HG02571 (cell line): Measurements from ENCODE around the gene PRKCQ.

Source experiments
- ATAC-seq: cut with Tn5 transposase; IDR thresholded peaks from one replicate; pipeline ENCODE4 v1.9.1; 2021; ENCODE audit warnings: mild to moderate bottlenecking, moderate library complexity; ENCODE audit not compliant: unreplicated experiment

The PRKCQ gene

GRCh38 chr10:6528198-6528950 lies 51.7 kb downstream of the PRKCQ start:
- ATAC-seq, result no peak

DNA sequence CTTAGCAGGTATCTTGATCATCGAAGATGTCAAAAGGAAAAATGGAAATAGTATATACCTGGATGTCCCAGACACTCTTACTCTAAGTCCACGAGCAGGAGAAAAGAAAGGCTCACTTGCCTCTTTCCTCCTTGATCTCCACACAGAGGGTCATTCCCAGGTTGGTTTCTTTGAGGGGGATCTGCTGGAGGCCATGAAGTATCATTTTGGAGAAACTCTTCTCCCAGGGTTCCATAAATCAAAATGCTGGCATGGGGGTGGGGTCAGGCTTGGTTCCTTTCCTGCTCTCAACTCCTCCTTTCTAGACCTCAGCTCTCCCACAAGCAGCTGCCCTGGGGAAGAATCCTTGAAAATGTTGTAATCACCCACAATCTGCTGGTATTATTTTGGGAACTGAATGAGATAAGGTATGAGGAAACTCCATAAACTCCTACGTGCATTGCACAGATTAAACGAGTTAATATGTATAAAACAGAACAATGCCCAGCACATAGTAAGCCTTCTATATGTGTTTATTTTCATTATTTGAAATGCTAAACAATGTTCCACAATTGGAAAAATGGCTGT lies 54.4 kb downstream of the PRKCQ start:
- no peak for ATAC-seq

- no peak for ATAC-seq
These were observed 57.8 kb downstream of the PRKCQ start for GRCh38 chr10:6522230-6522629.

DNA sequence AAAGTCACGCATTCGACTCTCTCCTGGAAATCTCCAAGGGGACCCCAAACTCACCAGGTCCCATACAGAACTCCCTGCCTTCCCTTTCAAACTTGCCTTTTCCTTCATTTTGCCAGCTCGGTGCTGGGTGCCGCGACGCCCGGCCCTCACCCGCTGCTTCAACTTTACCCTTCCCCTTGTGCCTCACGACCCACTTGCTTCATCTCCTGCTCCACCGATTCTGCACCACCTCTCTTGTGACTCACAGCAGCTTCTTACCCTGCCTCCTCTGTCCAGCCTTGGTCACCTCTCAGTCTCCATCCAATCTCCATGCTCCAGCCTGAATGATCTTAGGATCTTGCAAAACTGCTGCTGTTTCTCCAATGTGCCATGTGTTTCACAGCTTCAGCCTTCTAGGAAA lies 59.9 kb downstream of the PRKCQ start:
- no peak for ATAC-seq

DNA sequence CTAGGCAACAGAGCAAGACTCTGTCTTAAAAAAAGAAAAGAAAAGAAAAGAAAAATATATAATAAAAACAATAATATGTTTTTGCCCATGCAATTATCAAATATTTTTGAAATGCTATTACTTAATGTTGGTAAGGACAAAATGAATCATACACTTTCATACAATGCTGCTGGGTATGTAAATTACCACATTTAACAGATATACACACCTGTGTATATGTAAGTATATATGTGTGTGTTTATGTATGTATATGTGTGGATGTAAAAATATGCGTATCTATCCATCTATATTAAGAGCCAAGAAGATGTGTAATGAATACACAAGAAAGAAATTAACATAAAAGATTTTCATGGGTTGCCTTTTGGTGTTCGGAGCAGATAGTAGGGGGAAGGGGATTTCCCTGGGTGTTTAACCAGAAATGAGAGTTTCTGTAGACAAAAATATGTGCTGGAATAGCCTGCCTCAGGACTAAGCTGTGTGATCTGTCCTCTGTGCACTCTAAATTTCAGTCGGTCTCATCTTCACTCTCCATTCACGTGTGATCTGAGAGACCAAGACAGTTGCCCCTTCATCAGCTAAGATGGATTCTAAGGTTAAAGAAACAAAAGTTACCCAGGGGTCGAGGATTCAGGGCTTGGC lies 61.2 kb downstream of the PRKCQ start:
- no peak for ATAC-seq

GRCh38 chr10:6516929-6517284 lies 63.2 kb downstream of the PRKCQ start:
- ATAC-seq, result no peak

GRCh38 chr10:6516281-6516928 lies 63.7 kb downstream of the PRKCQ start:
- no peak for ATAC-seq

DNA sequence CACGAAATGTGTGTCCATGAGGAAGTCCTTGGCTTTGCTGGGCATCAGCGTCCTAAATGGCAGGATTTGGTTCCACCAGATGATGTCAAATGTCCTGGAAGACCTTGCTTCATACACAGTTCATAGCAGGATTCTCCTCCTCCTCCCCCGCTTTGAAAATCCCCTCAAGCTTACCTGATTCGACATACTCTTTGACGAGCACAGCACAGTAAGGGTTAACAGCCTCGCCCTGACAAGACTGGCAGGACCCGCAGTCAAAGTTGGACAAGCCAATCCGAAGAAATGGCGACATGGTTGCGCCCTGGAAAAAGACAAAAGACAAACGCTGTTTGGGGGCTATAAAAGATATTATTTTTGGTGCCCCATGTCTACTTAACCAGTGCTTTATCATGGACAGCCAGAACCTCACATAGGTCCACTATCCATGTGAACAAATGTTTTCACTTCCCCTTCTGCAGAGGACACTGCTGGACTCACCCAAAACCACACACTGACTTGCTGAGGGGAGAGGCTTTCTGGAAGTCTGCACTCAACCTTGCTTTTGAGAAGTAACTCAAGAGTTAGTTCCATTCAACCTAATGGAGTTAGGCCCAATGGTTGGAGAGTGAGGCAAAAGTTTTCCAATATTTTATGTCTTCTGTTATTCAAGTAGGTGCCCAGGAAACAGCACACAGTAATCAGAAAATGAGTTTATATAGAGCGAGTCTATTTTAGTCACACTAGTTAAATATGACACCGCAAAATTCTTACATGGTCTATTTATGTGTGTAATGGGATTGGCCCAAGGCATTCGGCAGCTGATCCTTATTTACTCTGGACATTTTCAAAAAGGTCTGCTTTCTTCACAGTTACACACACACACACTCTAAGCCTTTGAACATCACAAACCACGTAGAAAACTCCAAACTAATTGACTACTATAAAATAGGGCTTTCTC lies 65.0 kb downstream of the PRKCQ start:
- ATAC-seq, result no peak

DNA sequence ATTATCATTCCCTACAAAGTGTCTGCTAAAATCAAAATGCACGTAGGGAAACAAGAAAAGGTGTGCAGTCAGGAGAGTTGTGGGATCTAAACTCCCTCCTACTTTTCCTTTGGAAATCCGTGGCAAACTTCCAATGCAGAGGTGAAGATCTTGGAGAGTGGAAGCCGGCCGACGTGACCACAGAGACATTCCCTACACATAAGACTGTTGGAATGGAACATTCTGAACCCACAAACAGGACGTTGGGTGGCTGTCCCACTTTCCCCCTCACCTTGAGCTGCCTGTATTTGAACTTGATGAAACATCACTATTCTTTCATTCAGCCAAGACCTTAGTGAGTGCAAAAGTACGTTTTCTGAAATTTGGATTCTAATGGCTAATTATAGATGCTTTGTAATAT lies 65.9 kb downstream of the PRKCQ start:
- no peak for ATAC-seq

GRCh38 chr10:6513476-6513875 lies 66.6 kb downstream of the PRKCQ start:
- no peak for ATAC-seq

DNA sequence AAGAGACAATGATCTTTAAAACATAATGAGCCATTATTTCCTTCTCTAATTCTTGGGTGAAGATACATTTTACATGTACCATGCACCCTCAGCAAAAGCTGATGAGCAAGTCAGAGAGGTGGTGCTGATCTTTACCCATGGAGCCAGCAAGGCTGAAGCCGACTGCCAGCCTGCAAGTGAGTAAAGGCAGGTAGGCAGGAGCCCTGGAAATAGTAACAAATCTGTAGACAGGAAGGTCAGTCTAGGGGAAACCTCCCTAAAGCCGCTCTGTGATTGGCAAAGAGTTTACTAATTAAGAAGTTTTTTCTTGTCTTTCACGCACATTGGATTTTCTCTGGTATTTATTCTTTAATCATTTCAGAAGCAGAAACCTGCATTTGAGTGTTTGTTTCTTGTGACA lies 67.9 kb downstream of the PRKCQ start:
- no peak for ATAC-seq

DNA sequence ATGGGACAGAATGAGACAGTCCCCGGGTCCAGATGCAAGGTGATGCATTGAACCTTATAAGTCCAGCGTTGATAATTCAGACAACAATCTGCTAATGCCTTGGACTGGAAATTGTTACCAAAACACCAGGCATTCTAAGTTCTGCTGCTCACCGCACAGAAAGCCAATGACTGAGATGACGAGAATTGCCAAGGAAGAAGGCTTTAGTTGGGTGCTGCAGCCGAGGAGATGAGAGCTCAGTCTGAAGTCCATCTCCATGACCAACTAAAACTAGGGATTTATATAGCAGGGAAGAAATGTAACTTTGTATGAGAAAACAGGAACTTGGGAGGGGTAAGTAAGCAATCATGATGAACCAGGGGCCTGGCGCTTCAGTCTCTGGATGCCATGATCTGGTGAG lies 68.7 kb downstream of the PRKCQ start:
- ATAC-seq, result no peak

DNA sequence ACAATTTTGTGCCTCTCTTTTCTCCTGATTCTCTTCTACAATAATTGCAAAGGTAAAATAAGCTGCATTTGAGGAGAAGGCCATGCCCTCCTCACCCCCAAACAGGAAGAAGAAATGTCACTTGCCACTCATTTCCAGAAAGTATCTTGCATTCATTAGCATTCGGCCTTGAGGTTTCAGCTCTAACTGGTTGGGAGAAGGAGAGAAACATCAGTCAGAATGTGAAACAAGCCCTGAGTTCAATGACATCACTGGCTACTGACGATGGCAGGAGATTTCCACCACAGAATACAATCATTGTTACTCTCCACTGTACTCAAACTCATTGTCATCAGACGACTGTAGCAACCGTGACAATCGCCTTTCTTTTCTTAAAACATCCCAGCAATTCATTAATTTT lies 72.8 kb downstream of the PRKCQ start:
- ATAC-seq, result peak; percentile 63

DNA sequence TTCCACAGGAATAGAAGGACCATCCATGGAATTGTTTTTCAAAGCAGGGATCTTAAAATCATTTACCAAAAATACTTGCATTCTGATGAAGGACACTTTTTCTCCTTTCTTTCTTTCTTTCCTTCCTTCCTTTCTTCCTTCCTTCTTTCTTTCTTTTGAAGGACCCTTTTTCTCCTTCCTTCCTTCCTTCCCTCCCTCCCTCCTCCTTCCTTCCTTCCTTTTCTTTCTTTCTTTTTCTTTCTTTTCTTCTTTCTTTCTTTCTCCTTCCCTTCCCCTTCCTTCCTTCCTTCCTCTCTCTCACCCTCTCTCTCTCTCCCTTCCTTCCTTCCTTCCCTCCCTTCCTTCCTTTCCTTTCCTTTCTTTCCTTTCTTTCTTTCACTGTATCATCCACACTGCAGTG lies 74.8 kb downstream of the PRKCQ start:
- no peak for ATAC-seq

GRCh38 chr10:6504296-6504695 lies 75.8 kb downstream of the PRKCQ start:
- no peak for ATAC-seq

- no peak for ATAC-seq
These were observed 76.9 kb downstream of the PRKCQ start for GRCh38 chr10:6503171-6503570.

DNA sequence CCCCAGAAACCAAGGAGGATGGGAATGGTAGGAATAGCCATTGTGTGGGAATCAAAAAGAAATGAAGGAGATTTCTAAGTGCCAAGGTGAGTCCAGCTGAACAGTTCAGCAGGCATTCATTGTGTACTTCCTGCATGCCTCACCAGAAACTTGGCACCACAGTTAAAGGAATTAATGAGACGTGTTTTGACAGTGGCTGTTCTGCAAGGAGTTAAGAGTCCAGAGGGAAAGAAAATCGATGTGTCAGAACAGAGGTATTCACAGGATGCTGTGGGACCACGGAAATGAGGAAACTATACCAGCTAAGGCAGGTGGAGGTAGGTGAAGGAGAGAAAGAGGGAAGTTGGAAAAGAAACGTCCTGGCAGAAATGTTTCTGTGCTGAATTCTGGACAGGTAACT lies 78.1 kb downstream of the PRKCQ start:
- no peak for ATAC-seq

DNA sequence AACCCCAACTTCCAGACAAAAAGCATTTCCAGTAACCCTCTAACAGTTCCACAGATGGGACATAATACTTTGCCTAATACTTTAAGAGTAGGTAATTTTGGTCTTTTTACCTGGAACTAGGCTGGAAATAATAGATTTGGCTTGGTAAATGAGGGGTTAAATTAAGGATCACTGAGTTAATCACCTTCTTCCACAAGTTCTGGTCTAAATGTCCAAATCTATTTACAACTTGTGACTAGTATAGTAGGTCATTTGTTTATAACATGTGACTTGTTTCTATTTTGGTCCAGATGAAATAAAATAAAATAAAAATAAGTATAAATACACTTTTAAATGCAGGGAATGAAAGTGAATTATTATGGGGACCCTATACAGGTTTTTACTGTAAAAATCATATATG lies 80.1 kb downstream of the PRKCQ start:
- ATAC-seq, result no peak

- ATAC-seq, result no peak
These were observed 81.3 kb downstream of the PRKCQ start for GRCh38 chr10:6498771-6499170.

GRCh38 chr10:6497620-6498019 lies 82.5 kb downstream of the PRKCQ start:
- ATAC-seq, result no peak
